Measurements from ENCODE around the gene PPA1. TPM values are rescaled to one million over a fixed set of nuclear protein-coding genes. Genes with fewer than 3 reads are reported as not detected.

The PPA1 gene
- 359 and 392 TPM in 2 replicates for total RNA-seq

GRCh38 chr10:70233109-70233938 lies at the start of gene PPA1:
Gene PPA1 (minus strand): TSS chr10:70233429. CDS start chr10:70233327, 102 bp downstream.

Small RNA genes lying within 50 kb of the gene (small RNA-seq; reads per million reads assigned to genes)
- gene RPS25P9: not detected

Other genes starting within 250 kb of the PPA1 start
- 4.3 and 6.2 TPM in 2 replicates for gene MACROH2A2, start 180.6 kb downstream of the PPA1 start, total RNA-seq
- 6.1 and 7.7 TPM in 2 replicates for gene AIFM2, start 100.6 kb downstream of the PPA1 start, total RNA-seq
- 10.6 and 16.2 TPM in 2 replicates for gene TYSND1, start 86.7 kb downstream of the PPA1 start, total RNA-seq
- gene SAR1A, start 62.9 kb downstream of the PPA1 start, total RNA-seq: 121 and 157 TPM in 2 replicates
- not detected in 2 replicates for gene NPFFR1, start 50.6 kb upstream of the PPA1 start, total RNA-seq
- gene LRRC20, start 149.2 kb upstream of the PPA1 start, total RNA-seq: 4.4 and 5.9 TPM in 2 replicates
- 42.6 and 44.6 TPM in 2 replicates for gene EIF4EBP2, start 170.7 kb upstream of the PPA1 start, total RNA-seq
- not detected in 2 replicates for gene NODAL, start 208.3 kb upstream of the PPA1 start, total RNA-seq
- 0.20 TPM in 1 of 2 replicates, not detected in the other for gene PALD1, start 245.3 kb upstream of the PPA1 start, total RNA-seq

All from subcutaneous preadipocyte (primary cell).